H1 (cell line): ENCODE measurements around the gene GAR1. TPM values are rescaled to one million over a fixed set of nuclear protein-coding genes. Genes with fewer than 3 reads are reported as not detected.
"Not testable (repeated sequence)": the region's sequence is repeated elsewhere in the genome, so short reads cannot be mapped to it uniquely, and the experiment has no call there.

Experiments
- CTCF ChIA-PET: fragments of 300-600 bp; sonication (Branson Sonifier 250); formaldehyde crosslinking; loops from one replicate; lab custom pipeline; 2021; ENCODE audit not compliant: partially characterized antibody; lab: Charles Lee
- POLR2A ChIA-PET: fragments of 300-600 bp; sonication (Branson Sonifier 250); formaldehyde crosslinking; loops from one replicate; lab custom pipeline; 2021; ENCODE audit warnings: inconsistent platforms; ENCODE audit not compliant: partially characterized antibody; lab: Charles Lee
- DNase-seq, 2 experiments: peaks; one replicate each; pipeline versions ENCODE4 v3.0.0 to v3.0.0-alpha.2; 2010 to 2022; ENCODE audit warnings: low spot score in 2 of 2, low read depth in 1 of 2, mixed read lengths in 1 of 2
- FAIRE-seq: peaks from 2 replicates; lab custom pipeline; 2011; peaks lifted over from hg19 to GRCh38; lab: Jason Lieb, UNC
- H2AFZ ChIP-seq: 2 replicates; pipeline ENCODE4 v1.8.1; 2012; ENCODE audit warnings: low read length, inconsistent platforms
- H2AK5ac ChIP-seq: 2 replicates; pipeline ENCODE4 v1.6.1; 2013; ENCODE audit warnings: low read depth, low read length
- H2BK120ac ChIP-seq: replicated peaks from 2 replicates; pipeline ENCODE3; 2013; ENCODE audit warnings: low read depth, low read length, inconsistent platforms
- H2BK12ac ChIP-seq: 2 replicates; pipeline ENCODE4 v1.6.1; 2013; ENCODE audit warnings: low read depth, low read length
- H2BK15ac ChIP-seq: 2 replicates; pipeline ENCODE4 v1.6.1; 2013; ENCODE audit warnings: low read length
- H2BK20ac ChIP-seq: 2 replicates; pipeline ENCODE4 v1.6.1; 2013; ENCODE audit warnings: low read length
- H2BK5ac ChIP-seq: 2 replicates; pipeline ENCODE4 v1.6.1; 2013; ENCODE audit warnings: low read depth, low read length
- H3K14ac ChIP-seq: 2 replicates; pipeline ENCODE4 v1.6.1; 2013; ENCODE audit warnings: inconsistent platforms; ENCODE audit not compliant: insufficient read length
- H3K18ac ChIP-seq: 2 replicates; pipeline ENCODE4 v1.6.1; 2013; ENCODE audit warnings: low read length; ENCODE audit errors: extremely low read depth
- H3K23ac ChIP-seq: 2 replicates; pipeline ENCODE4 v1.6.1; 2013; ENCODE audit warnings: inconsistent platforms; ENCODE audit not compliant: insufficient read length
- H3K23me2 ChIP-seq: 2 replicates; pipeline ENCODE4 v1.6.1; 2013; ENCODE audit warnings: low read depth, low read length
- H3K27ac ChIP-seq: 2 replicates; pipeline ENCODE4 v1.6.1; 2011; ENCODE audit warnings: low read depth, low read length, inconsistent platforms
- H3K27me3 ChIP-seq, 4 experiments: replicated peaks in 1 of 4; 1 replicate in 1 of 4; 2 replicates in 3 of 4; pipeline versions ENCODE4 v1.6.1 to v1.8.1; 2011 to 2013; ENCODE audit warnings: low read length in 3 of 4, mild to moderate bottlenecking in 3 of 4, inconsistent platforms in 2 of 4, mixed read lengths in 2 of 4, moderate library complexity in 1 of 4; ENCODE audit not compliant: control insufficient read depth in 3 of 4, insufficient read depth in 3 of 4; ENCODE audit errors: extremely low read depth in 1 of 4
- H3K36me3 ChIP-seq, 4 experiments: 2 replicates each; pipeline versions ENCODE4 v1.6.1 to v1.8.1; 2011 to 2013; ENCODE audit warnings: mild to moderate bottlenecking in 4 of 4, low read length in 3 of 4, moderate library complexity in 2 of 4, control low read depth in 1 of 4, inconsistent platforms in 1 of 4; ENCODE audit not compliant: insufficient read depth in 4 of 4, control insufficient read depth in 2 of 4
- H3K4ac ChIP-seq: replicated peaks from 2 replicates; pipeline ENCODE3; 2013; ENCODE audit warnings: low read length, low read depth, mixed read lengths, inconsistent platforms; ENCODE audit not compliant: insufficient read length
- H3K4me1 ChIP-seq, 4 experiments: replicated peaks in 1 of 4; 1 replicate in 1 of 4; 2 replicates in 3 of 4; pipeline versions ENCODE4 v1.6.1 to v1.8.1; 2011 to 2013; ENCODE audit warnings: low read length in 3 of 4, inconsistent platforms in 2 of 4, mixed read lengths in 1 of 4; ENCODE audit not compliant: insufficient read depth in 4 of 4, control insufficient read depth in 3 of 4
- H3K4me2 ChIP-seq, 2 experiments: 2 replicates each; pipeline versions ENCODE4 v1.6.1 to v1.8.1; 2011 to 2013; ENCODE audit warnings: low read depth in 2 of 2, low read length in 2 of 2, control low read depth in 1 of 2, inconsistent platforms in 1 of 2, mild to moderate bottlenecking in 1 of 2; ENCODE audit not compliant: insufficient read depth in 1 of 2
- H3K4me3 ChIP-seq, 4 experiments: fragments of 200-600, 300-600 bp in 1 of 4; sonication (generic), shearing (Covaris generic), sonication (Bioruptor Twin) in 1 of 4; 2 replicates each; pipeline versions ENCODE4 v1.5.1 to v1.8.1; 2011 to 2016; ENCODE audit warnings: low read length in 4 of 4, low read depth in 3 of 4, control low read depth in 2 of 4, inconsistent platforms in 2 of 4, mild to moderate bottlenecking in 2 of 4, mixed read lengths in 1 of 4, moderate library complexity in 1 of 4; ENCODE audit not compliant: insufficient read depth in 2 of 4; ENCODE audit errors: extremely low read depth in 1 of 4
- H3K56ac ChIP-seq: replicated peaks from 2 replicates; pipeline ENCODE3; 2013; ENCODE audit warnings: low read depth, mild to moderate bottlenecking, mixed read lengths, low read length, inconsistent platforms; ENCODE audit not compliant: insufficient read length
- H3K79me1 ChIP-seq: 2 replicates; pipeline ENCODE4 v1.6.1; 2013; ENCODE audit warnings: low read depth, low read length, control low read depth
- H3K79me2 ChIP-seq, 2 experiments: 2 replicates each; pipeline versions ENCODE4 v1.6.1 to v1.8.1; 2012 to 2013; ENCODE audit warnings: low read length in 2 of 2, mild to moderate bottlenecking in 2 of 2, inconsistent platforms in 1 of 2; ENCODE audit not compliant: insufficient read depth in 2 of 2, control insufficient read depth in 1 of 2
- H3K9ac ChIP-seq, 4 experiments: replicated peaks in 1 of 4; 1 replicate in 1 of 4; 2 replicates in 3 of 4; pipeline versions ENCODE4 v1.6.1 to v1.8.1; 2011 to 2013; ENCODE audit warnings: low read depth in 3 of 4, low read length in 3 of 4, control low read depth in 2 of 4, mild to moderate bottlenecking in 2 of 4, moderate library complexity in 2 of 4, inconsistent platforms in 1 of 4; ENCODE audit errors: extremely low read depth in 1 of 4
- H3K9me3 ChIP-seq, 2 experiments: 2 replicates each; pipeline versions ENCODE4 v1.6.1 to v1.8.1; 2012 to 2013; ENCODE audit warnings: mild to moderate bottlenecking in 2 of 2, moderate library complexity in 2 of 2, control low read depth in 1 of 2, inconsistent platforms in 1 of 2, low read depth in 1 of 2, low read length in 1 of 2, mixed read lengths in 1 of 2; ENCODE audit not compliant: insufficient read depth in 2 of 2
- H4K20me1 ChIP-seq, 2 experiments: replicated peaks in 1 of 2; 2 replicates each; pipeline versions ENCODE3 to v1.8.1; 2011 to 2013; ENCODE audit warnings: inconsistent platforms in 2 of 2, low read length in 2 of 2, mild to moderate bottlenecking in 1 of 2; ENCODE audit not compliant: insufficient read depth in 2 of 2, control insufficient read depth in 1 of 2
- H4K5ac ChIP-seq: 2 replicates; pipeline ENCODE4 v1.6.1; 2013; ENCODE audit warnings: low read length, low read depth, mixed read lengths, inconsistent platforms; ENCODE audit not compliant: insufficient read length
- H4K8ac ChIP-seq: 2 replicates; pipeline ENCODE4 v1.8.0; 2013; ENCODE audit warnings: mild to moderate bottlenecking, moderate library complexity, low read length, inconsistent platforms; ENCODE audit not compliant: insufficient read depth; ENCODE audit errors: extremely low read depth
- H4K91ac ChIP-seq: replicated peaks from 2 replicates; pipeline ENCODE3; 2013; ENCODE audit warnings: low read length, mixed read lengths, inconsistent platforms; ENCODE audit not compliant: insufficient read length
- EP300 ChIP-seq, 2 experiments: IDR thresholded peaks; 1 replicate in 1 of 2; 2 replicates in 1 of 2; pipeline ENCODE4 v1.6.1; 2011 to 2012; ENCODE audit warnings: low read depth in 2 of 2, low read length in 2 of 2, mild to moderate bottlenecking in 2 of 2, borderline replicate concordance in 1 of 2, inconsistent platforms in 1 of 2, moderate library complexity in 1 of 2
- WGBS, 2 experiments: shearing (Covaris generic) in 1 of 2; methylation state at CpG; one replicate each; pipeline versions ENCODE4 v1.1.6 to v1.1.7; 2013 to 2015; ENCODE audit warnings: low lambda C conversion rate in 2 of 2, mixed read lengths in 2 of 2, inconsistent platforms in 1 of 2, low coverage in 1 of 2, missing lambda C conversion rate in 1 of 2; ENCODE audit not compliant: insufficient replicate concordance in 2 of 2, insufficient coverage in 1 of 2, insufficient read length in 1 of 2; ENCODE audit errors: extremely low coverage in 1 of 2, missing lambda C conversion rate in 1 of 2; 5-methylcytosine and 5-hydroxymethylcytosine counted together
- polyA plus RNA-seq, 7 experiments: library from polyadenylated mRNA; depleted of rRNA in 3 of 7; stranded (reverse) in 5 of 7; unstranded in 2 of 7; fragments of >200 nt in 5 of 7; fragments of 200-250 nt in 2 of 7; gene quantifications; 1 replicate in 5 of 7; 2 replicates in 1 of 7; 4 replicates in 1 of 7; pipeline versions ENCODE4 v1.2.1 to v1.2.3, GENCODE V29; 2011 to 2013; ENCODE audit warnings: missing spikeins in 2 of 7, mixed read lengths in 2 of 7
- total RNA-seq: library from RNA; stranded (reverse); fragmentation: NEBNext Ultra II Directional; extraction: Animal tissue kit (Norgen Biotek cat#: 25700); gene quantifications from 2 replicates; pipeline ENCODE4 v1.2.1, GENCODE V29; 2021

Gene GAR1
- total and polyA plus RNA-seq, 2 of the 8 experiments (the other 6 are each of a cell fraction or from before 2014, with no cell fraction given) = 14.5 to 37.5 TPM

- H3K4me1 ChIP-seq, CTCF ChIA-PET, H3K4me2 ChIP-seq, H4K20me1 ChIP-seq, H3K27me3 ChIP-seq, H3K23me2 ChIP-seq, H3K36me3 ChIP-seq, H2BK12ac ChIP-seq, H3K79me1 ChIP-seq, DNase-seq, H3K4me3 ChIP-seq, POLR2A ChIA-PET: not testable (repeated sequence)
- peak in 1 of 2 experiments; percentile 5; a peak in 1 of 3 replicates for TF ChIP-seq EP300 (IDR thresholded peaks at IDR 0.05; ENCODE audit: borderline replicate concordance in 1 of 2, low read depth in 2 of 2, low read length in 2 of 2)
- TF ChIP-seq, all 59 proteins: peak for 1; not testable (repeated sequence) for 58
- H2AK5ac ChIP-seq, H3K9ac ChIP-seq, H2AFZ ChIP-seq, H2BK20ac ChIP-seq, H4K8ac ChIP-seq, H3K14ac ChIP-seq, H3K4ac ChIP-seq, H4K91ac ChIP-seq, H3K23ac ChIP-seq, H2BK15ac ChIP-seq, H3K18ac ChIP-seq, FAIRE-seq, H3K9me3 ChIP-seq, H2BK5ac ChIP-seq, H3K27ac ChIP-seq, H4K5ac ChIP-seq, H3K56ac ChIP-seq, H3K79me2 ChIP-seq, H2BK120ac ChIP-seq: not testable (repeated sequence)
- WGBS, 2 experiments = 95% methylated on average over 4 of the region's 4 CpGs; no CpG with 5 or more reads in 1 of the 2 experiments
Measured at GRCh38 chr4:109859426-109860300, 44.1 kb downstream of the GAR1 start.
